ENCODE results near the gene RAP1GAP2.

Gene RAP1GAP2

GRCh38 chr17:2892305-2892971, 96.2 kb downstream of the RAP1GAP2 start:
- TF ChIP-seq, protein P1, sequence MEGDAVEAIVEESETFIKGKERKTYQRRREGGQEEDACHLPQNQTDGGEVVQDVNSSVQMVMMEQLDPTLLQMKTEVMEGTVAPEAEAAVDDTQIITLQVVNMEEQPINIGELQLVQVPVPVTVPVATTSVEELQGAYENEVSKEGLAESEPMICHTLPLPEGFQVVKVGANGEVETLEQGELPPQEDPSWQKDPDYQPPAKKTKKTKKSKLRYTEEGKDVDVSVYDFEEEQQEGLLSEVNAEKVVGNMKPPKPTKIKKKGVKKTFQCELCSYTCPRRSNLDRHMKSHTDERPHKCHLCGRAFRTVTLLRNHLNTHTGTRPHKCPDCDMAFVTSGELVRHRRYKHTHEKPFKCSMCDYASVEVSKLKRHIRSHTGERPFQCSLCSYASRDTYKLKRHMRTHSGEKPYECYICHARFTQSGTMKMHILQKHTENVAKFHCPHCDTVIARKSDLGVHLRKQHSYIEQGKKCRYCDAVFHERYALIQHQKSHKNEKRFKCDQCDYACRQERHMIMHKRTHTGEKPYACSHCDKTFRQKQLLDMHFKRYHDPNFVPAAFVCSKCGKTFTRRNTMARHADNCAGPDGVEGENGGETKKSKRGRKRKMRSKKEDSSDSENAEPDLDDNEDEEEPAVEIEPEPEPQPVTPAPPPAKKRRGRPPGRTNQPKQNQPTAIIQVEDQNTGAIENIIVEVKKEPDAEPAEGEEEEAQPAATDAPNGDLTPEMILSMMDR (conservative IDR thresholded peaks at IDR 0.05) = no peak
- peak overlapping the region; percentile 52; the same call in 1 of the 2 replicates for H3K27ac ChIP-seq

DNA sequence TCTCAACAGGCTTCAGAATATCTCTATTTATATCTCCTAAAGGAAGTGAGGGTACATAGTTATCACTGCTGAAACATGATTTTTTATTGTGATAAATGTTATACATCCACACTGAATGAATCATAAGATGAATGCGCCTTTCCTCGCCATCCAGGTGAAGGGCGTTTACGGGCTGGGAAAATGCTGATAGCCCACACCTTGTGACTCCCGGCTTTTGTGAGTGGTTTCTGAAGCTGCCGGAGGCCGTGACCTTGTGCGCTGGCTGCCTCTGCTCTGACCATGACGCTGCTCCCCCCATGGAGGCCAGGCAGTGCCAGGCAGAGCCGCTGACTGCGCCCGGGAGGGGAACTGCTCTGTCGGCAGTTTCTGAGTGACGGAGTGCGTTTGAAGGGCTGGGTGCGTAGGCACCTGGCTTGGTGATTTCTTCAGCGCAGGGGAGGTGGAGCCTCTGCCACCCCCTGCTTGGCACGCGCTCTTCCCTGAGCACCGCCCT, 97.2 kb downstream of the RAP1GAP2 start:
- H3K27ac ChIP-seq = peak overlapping the region; percentile 52
- TF ChIP-seq, protein P1 (conservative IDR thresholded peaks at IDR 0.05) = no peak

DNA sequence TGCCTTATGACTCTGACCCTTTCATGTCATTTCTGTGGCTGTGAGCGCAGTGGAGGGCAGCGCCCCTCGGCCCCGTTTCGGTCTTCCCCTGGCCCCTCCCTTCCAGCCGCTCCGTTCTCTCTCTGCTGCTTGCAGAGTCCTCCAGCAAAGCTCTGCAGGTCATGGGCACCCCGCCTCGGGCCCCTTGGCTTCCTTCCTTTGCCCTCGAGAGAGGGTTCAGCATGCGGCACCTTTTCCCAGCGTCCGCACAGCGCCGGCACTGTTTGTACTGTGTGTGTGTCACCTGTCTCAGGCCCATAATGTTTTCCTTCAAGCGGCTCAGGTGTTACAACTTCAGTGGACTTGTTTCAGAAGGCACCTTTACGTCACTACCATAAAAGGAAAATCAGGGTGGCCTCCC, 98.5 kb downstream of the RAP1GAP2 start:
- H3K27ac ChIP-seq = no peak overlapping the region; the same call in 1 of the 2 replicates

GRCh38 chr17:2897605-2898004, 101.4 kb downstream of the RAP1GAP2 start:
- H3K27ac ChIP-seq = no peak overlapping the region
- TF ChIP-seq, protein P1 (conservative IDR thresholded peaks at IDR 0.05) = no peak

More for the DNA sequence above, 98.5 kb downstream of the RAP1GAP2 start:
- TF ChIP-seq, protein P1 (conservative IDR thresholded peaks at IDR 0.05) = no peak

- H3K27ac ChIP-seq = no peak overlapping the region
- TF ChIP-seq, protein P1 (conservative IDR thresholded peaks at IDR 0.05) = no peak
Measured at GRCh38 chr17:2898255-2898926, 102.2 kb downstream of the RAP1GAP2 start.

DNA sequence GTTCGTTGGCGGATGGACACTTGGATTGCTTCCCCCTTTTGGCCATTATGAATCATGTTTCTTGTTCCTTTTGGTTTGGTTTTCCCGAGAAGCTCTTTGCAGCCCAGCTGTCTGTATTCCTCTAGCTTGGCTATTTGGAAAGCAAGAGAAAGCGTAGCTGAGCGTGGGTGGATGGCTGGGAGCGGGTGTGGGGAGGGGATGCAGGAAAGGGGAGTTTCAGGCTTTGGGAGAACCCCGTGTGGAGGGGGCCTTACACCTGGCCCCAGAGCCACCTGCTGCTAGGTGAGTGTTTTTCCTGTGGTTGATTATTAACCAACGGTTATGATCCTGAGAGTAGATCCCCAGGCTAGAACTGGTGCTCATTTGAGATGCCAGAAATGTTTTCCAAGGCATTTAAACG, 103.7 kb downstream of the RAP1GAP2 start:
- TF ChIP-seq, protein P1 (conservative IDR thresholded peaks at IDR 0.05) = no peak
- H3K27ac ChIP-seq = peak overlapping the region; percentile 62

DNA sequence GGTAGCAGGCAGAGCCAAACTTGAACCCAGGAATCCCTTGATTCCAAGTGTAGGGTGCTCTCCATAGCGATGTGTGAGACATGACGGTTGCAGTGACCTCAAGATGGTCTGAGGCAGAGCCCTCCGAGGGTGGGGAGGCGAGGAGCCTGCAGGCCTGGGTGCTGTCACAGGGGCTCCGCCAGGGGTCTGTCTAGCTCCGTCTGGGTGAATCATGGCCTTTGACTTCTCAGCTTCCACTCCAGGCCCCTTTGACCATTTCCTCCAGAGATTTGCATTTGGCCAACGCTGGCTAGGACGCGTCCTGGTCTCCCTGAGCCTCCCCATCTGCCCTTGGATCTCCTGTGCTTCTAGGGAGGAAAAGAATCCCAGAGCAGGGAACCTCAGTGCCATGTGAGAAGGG, 104.6 kb downstream of the RAP1GAP2 start:
- TF ChIP-seq, protein P1 (conservative IDR thresholded peaks at IDR 0.05) = no peak
- H3K27ac ChIP-seq = no peak overlapping the region

Data from VCaP (cell line).